HepG2 (cell line): ENCODE data around the gene BMF. TPM values are rescaled to one million over a fixed set of nuclear protein-coding genes. Genes with fewer than 3 reads are reported as not detected.

Experiments used
- CBX2 ChIP-seq, 2 experiments: fragments of 200-600 bp in 1 of 2; sonication (generic); formaldehyde crosslinking in 1 of 2; IDR thresholded peaks; 2 replicates each; pipeline versions ENCODE4 v1.7.0 to v1.8.1; 2018 to 2022; ENCODE audit warnings: low read depth in 2 of 2, low read length in 1 of 2, mild to moderate bottlenecking in 1 of 2, missing genetic modification reagents in 1 of 2
- GRHL1 ChIP-seq: sonication (generic); formaldehyde crosslinking; conservative IDR thresholded peaks from 2 replicates; pipeline ENCODE4 v1.8.0; 2022; ENCODE audit warnings: missing genetic modification reagents
- KIAA2018 ChIP-seq: sonication (generic); formaldehyde crosslinking; IDR thresholded peaks from 2 replicates; pipeline ENCODE4 v1.5.0; 2020; ENCODE audit warnings: mild to moderate bottlenecking, missing genetic modification reagents, borderline replicate concordance
- MAX ChIP-seq: IDR thresholded peaks from 2 replicates; pipeline ENCODE4 v1.6.1; 2012; ENCODE audit warnings: inconsistent platforms
- STAT5B ChIP-seq: sonication (generic); formaldehyde crosslinking; IDR thresholded peaks from 2 replicates; pipeline ENCODE4 v1.4.0; 2020; ENCODE audit warnings: missing genetic modification reagents
- TBL1XR1 ChIP-seq: fragments of 150-350 bp; IDR thresholded peaks from 2 replicates; pipeline ENCODE4 v1.6.1; 2014; ENCODE audit warnings: borderline replicate concordance, low read length; ENCODE audit not compliant: partially characterized antibody
- ZBTB7A ChIP-seq: sonication (generic); formaldehyde crosslinking; IDR thresholded peaks from 2 replicates; pipeline ENCODE4 v1.8.0; 2022; ENCODE audit warnings: mild to moderate bottlenecking, missing genetic modification reagents
- ZNF121 ChIP-seq: sonication (generic); formaldehyde crosslinking; IDR thresholded peaks from 2 replicates; pipeline ENCODE4 v1.5.0; 2020; ENCODE audit warnings: mild to moderate bottlenecking, missing genetic modification reagents
- ZNF18 ChIP-seq: sonication (generic); formaldehyde crosslinking; IDR thresholded peaks from 2 replicates; pipeline ENCODE4 v1.8.0; 2022; ENCODE audit warnings: mild to moderate bottlenecking, missing genetic modification reagents; ENCODE audit not compliant: insufficient replicate concordance
- ZNF713 ChIP-seq: sonication (generic); formaldehyde crosslinking; IDR thresholded peaks from 2 replicates; pipeline ENCODE4 v1.4.0; 2020; ENCODE audit warnings: mild to moderate bottlenecking, missing genetic modification reagents
- ZNF784 ChIP-seq: sonication (generic); formaldehyde crosslinking; IDR thresholded peaks from 2 replicates; pipeline ENCODE4 v1.5.1; 2020; ENCODE audit warnings: missing genetic modification reagents, mild to moderate bottlenecking, borderline replicate concordance
- ZXDC ChIP-seq: sonication (generic); formaldehyde crosslinking; IDR thresholded peaks from 2 replicates; pipeline ENCODE4 v1.5.0; 2020; ENCODE audit warnings: mild to moderate bottlenecking, missing genetic modification reagents
- polyA plus RNA-seq, 8 experiments: library from polyadenylated mRNA; depleted of rRNA in 3 of 8; stranded (reverse) in 7 of 8; unstranded in 1 of 8; fragments of >200 nt; fragmentation: Illumina TruSeq in 4 of 8; extraction: Trizol in 4 of 8; gene quantifications; 2 replicates each; pipeline versions ENCODE4 v1.2.1 to v1.2.3, GENCODE V29; 2011 to 2016; ENCODE audit warnings: low read depth in 4 of 8, missing spikeins in 1 of 8, mixed read lengths in 1 of 8; ENCODE audit not compliant: insufficient read depth in 1 of 8
- total RNA-seq, 5 experiments: library from RNA; depleted of rRNA; stranded (reverse); fragments of >200 nt; fragmentation: Illumina TruSeq; extraction: Trizol; gene quantifications; 2 replicates each; pipeline ENCODE4 v1.2.3, GENCODE V29; 2016; ENCODE audit warnings: low read depth in 1 of 5

Gene BMF
- total and polyA plus RNA-seq, 2 of the 13 experiments (the other 11 are each of a cell fraction or from before 2014, with no cell fraction given), result 8.7 to 15.9 TPM

GRCh38 chr15:40081691-40082194 is 26.9 kb downstream of the BMF start (continued):
- TF ChIP-seq CBX2 (IDR thresholded peaks at IDR 0.05; ENCODE audit: low read depth, low read length) (no peak), CBX2 (CRISPR knock-in tag; IDR thresholded peaks at IDR 0.05; ENCODE audit: low read depth) (no peak; the same call in 1 of the 2 replicates), ZBTB7A (CRISPR knock-in tag) (no peak), STAT5B (no peak), ZNF121 (CRISPR knock-in tag) (0 out of 2 replicates have a peak, but pooled peaks have one; percentile 29), ZNF784 (CRISPR knock-in tag) (no peak), ZXDC (CRISPR knock-in tag) (no peak), ZNF18 (CRISPR knock-in tag) (peak; percentile 22), KIAA2018 (CRISPR knock-in tag) (no peak), MAX (peak; percentile 79), ZNF713 (CRISPR knock-in tag) (no peak), TBL1XR1 (peak; percentile 75), GRHL1 (CRISPR knock-in tag) (no peak)
